OCI-LY1 (cell line): ENCODE measurements around the gene PIK3R5.

Experiments used
- H2AFZ ChIP-seq: fragments of 200-600 bp; sonication (generic), shearing (Covaris generic); 2 replicates; pipeline ENCODE4 v1.6.0; 2014; ENCODE audit warnings: antibody characterized with exemption, mild to moderate bottlenecking, low read length
- H3F3A ChIP-seq: fragments of 200-600 bp; sonication (generic), shearing (Covaris generic); 2 replicates; pipeline ENCODE4 v1.6.0; 2014; ENCODE audit warnings: mild to moderate bottlenecking, antibody characterized with exemption, low read length, moderate library complexity; ENCODE audit not compliant: insufficient read depth
- H3K27ac ChIP-seq: fragments of 200-600 bp; sonication (generic); 2 replicates; pipeline ENCODE4 v1.5.1; 2014; ENCODE audit warnings: low read length, mixed run types, mild to moderate bottlenecking, low read depth; ENCODE audit not compliant: poor library complexity, severe bottlenecking
- H3K27me3 ChIP-seq: fragments of 200-600 bp; sonication (generic); 2 replicates; pipeline ENCODE4 v1.6.0; 2014; ENCODE audit warnings: antibody characterized with exemption, mild to moderate bottlenecking, low read length, moderate library complexity; ENCODE audit not compliant: insufficient read depth
- H3K36me3 ChIP-seq: fragments of 200-600 bp; sonication (generic); 2 replicates; pipeline ENCODE4 v1.6.1; 2014; ENCODE audit warnings: mild to moderate bottlenecking, antibody characterized with exemption, low read length, moderate library complexity, mixed read lengths; ENCODE audit not compliant: insufficient read depth
- H3K4me1 ChIP-seq: fragments of 200-600 bp; sonication (generic); 2 replicates; pipeline ENCODE4 v1.5.1; 2014; ENCODE audit warnings: mild to moderate bottlenecking, low read length, moderate library complexity; ENCODE audit not compliant: insufficient read depth, severe bottlenecking
- H3K4me2 ChIP-seq: fragments of 200-600 bp; sonication (generic), shearing (Covaris generic); 2 replicates; pipeline ENCODE4 v1.6.1; 2014; ENCODE audit warnings: low read length
- H3K4me3 ChIP-seq: fragments of 200-600 bp; sonication (generic); 2 replicates; pipeline ENCODE4 v1.5.1; 2014; ENCODE audit warnings: low read length, low read depth, mild to moderate bottlenecking, mixed read lengths; ENCODE audit not compliant: poor library complexity, severe bottlenecking
- H3K79me2 ChIP-seq: fragments of 200-600 bp; shearing (Covaris generic); 2 replicates; pipeline ENCODE4 v1.6.1; 2016; ENCODE audit warnings: mixed run types, low read length, mixed read lengths; ENCODE audit not compliant: insufficient read depth
- H3K9ac ChIP-seq: fragments of 200-600 bp; sonication (generic), shearing (Covaris generic); 2 replicates; pipeline ENCODE4 v1.6.1; 2014; ENCODE audit warnings: mild to moderate bottlenecking, low read length, mixed read lengths
- H3K9me2 ChIP-seq: fragments of 200-600 bp; sonication (generic), shearing (Covaris generic); 2 replicates; pipeline ENCODE4 v1.6.1; 2014; ENCODE audit warnings: low read depth, mild to moderate bottlenecking, low read length, mixed read lengths
- H3K9me3 ChIP-seq: fragments of 200-600 bp; shearing (Covaris generic); 2 replicates; pipeline ENCODE4 v1.6.1; 2014; ENCODE audit warnings: low read length, mixed read lengths
- H4K20me1 ChIP-seq: fragments of 200-600 bp; sonication (generic), shearing (Covaris generic); 2 replicates; pipeline ENCODE4 v1.6.0; 2016; ENCODE audit warnings: mild to moderate bottlenecking, low read length; ENCODE audit not compliant: insufficient read depth
- CTCF ChIP-seq: fragments of 200-600 bp; sonication (generic), shearing (Covaris generic); IDR thresholded peaks from 2 replicates; pipeline ENCODE4 v1.5.1; 2017; ENCODE audit warnings: mild to moderate bottlenecking, antibody characterized with exemption, low read length, moderate library complexity, mixed read lengths
- EZH2 ChIP-seq: fragments of 200-600 bp; sonication (generic), shearing (Covaris generic); IDR thresholded peaks from 2 replicates; pipeline ENCODE4 v1.8.0; 2017; ENCODE audit warnings: borderline replicate concordance, mixed run types, mild to moderate bottlenecking, antibody characterized with exemption, low read length, moderate library complexity, mixed read lengths

PIK3R5 gene

GRCh38 chr17:8940866-8941471, 24.5 kb downstream of the PIK3R5 start:
- Histone ChIP-seq H3K9me3 (no peaks in the 10 kb centered on the region), H3K27ac (no peak overlapping the region), H3K9me2 (no peaks in the 10 kb centered on the region), H4K20me1 (no peaks in the 10 kb centered on the region), H3F3A (no peaks in the 10 kb centered on the region), H3K4me1 (no peaks in the 10 kb centered on the region), H3K4me2 (no peak overlapping the region), H3K9ac (no peak overlapping the region), H3K36me3 (no peaks in the 10 kb centered on the region), H3K79me2 (no peaks in the 10 kb centered on the region), H2AFZ (no peak overlapping the region), H3K27me3 (no peaks in the 10 kb centered on the region), H3K4me3 (no peak overlapping the region)
- TF ChIP-seq EZH2 (no peak), CTCF (no peak)

- no peaks in the 10 kb centered on the region for H4K20me1 ChIP-seq
- H3K27me3 ChIP-seq: no peaks in the 10 kb centered on the region
- H3K4me2 ChIP-seq: no peak overlapping the region
- TF ChIP-seq EZH2: no peak
- no peak for TF ChIP-seq CTCF
- no peaks in the 10 kb centered on the region for H3K9me3 ChIP-seq
- no peaks in the 10 kb centered on the region for H3K9me2 ChIP-seq
- no peaks in the 10 kb centered on the region for H3K36me3 ChIP-seq
- no peaks in the 10 kb centered on the region for H3K79me2 ChIP-seq
- no peak overlapping the region for H3K9ac ChIP-seq
- H3K4me3 ChIP-seq: no peak overlapping the region
- H2AFZ ChIP-seq: no peak overlapping the region
- H3F3A ChIP-seq: no peaks in the 10 kb centered on the region
- no peaks in the 10 kb centered on the region for H3K4me1 ChIP-seq
- no peak overlapping the region for H3K27ac ChIP-seq
These were observed 25.8 kb downstream of the PIK3R5 start for GRCh38 chr17:8939496-8940334.

- Histone ChIP-seq H3K9ac (no peak overlapping the region), H3K79me2 (no peaks in the 10 kb centered on the region), H3K27me3 (no peaks in the 10 kb centered on the region), H3K4me2 (no peak overlapping the region), H4K20me1 (no peaks in the 10 kb centered on the region), H3F3A (no peaks in the 10 kb centered on the region), H3K9me3 (no peaks in the 10 kb centered on the region), H3K36me3 (no peaks in the 10 kb centered on the region), H2AFZ (no peak overlapping the region), H3K9me2 (no peaks in the 10 kb centered on the region), H3K4me1 (no peaks in the 10 kb centered on the region), H3K4me3 (no peak overlapping the region), H3K27ac (no peak overlapping the region)
- TF ChIP-seq EZH2: no peak
- no peak for TF ChIP-seq CTCF
These were observed 26.6 kb downstream of the PIK3R5 start for GRCh38 chr17:8938933-8939332.
